ENCODE measurements around the gene SPDYC.

The SPDYC gene

GRCh38 chr11:65132988-65133700, 36.9 kb upstream of the SPDYC start:
- POLR2A ChIA-PET, result interaction anchor here (1.9 to 3.1 kb wide), 2 partner anchors 11 to 15 kb away, joined by 7 to 20 read pairs; partner anchors contain the start of genes FAU, MRPL49 and ZNHIT2
- peak overlapping the region; percentile 95 for H3K4me3 ChIP-seq (ENCODE audit: low read depth, low read length)
- TF ChIP-seq CTCF (IDR thresholded peaks at IDR 0.05; ENCODE audit: insufficient read depth, low read length, missing control alignments), result no peak
- no peak for DNase-seq (ENCODE audit: low read depth, low spot score)
- CTCF ChIA-PET, result interaction anchor here (1.0 to 1.3 kb wide), 2 partner anchors 15 to 22 kb away, joined by 4 read pairs; no protein-coding TSS in a partner anchor

GRCh38 chr11:65133724-65134123, 36.3 kb upstream of the SPDYC start:
- no peak for DNase-seq (ENCODE audit: low read depth, low spot score)
- no peak for TF ChIP-seq CTCF (IDR thresholded peaks at IDR 0.05; ENCODE audit: insufficient read depth, low read length, missing control alignments)
- POLR2A ChIA-PET, result interaction anchor here (1.4 to 3.1 kb wide), 3 partner anchors 12 to 16 kb away, joined by 4 to 20 read pairs (median 7); partner anchors contain the start of genes FAU, MRPL49 and ZNHIT2
- H3K4me3 ChIP-seq (ENCODE audit: low read depth, low read length), result peak overlapping the region; percentile 95
- CTCF ChIA-PET, result interaction anchor here (1.0 kb wide), 2 partner anchors 12 to 23 kb away, joined by 4 read pairs; partner anchors contain the start of genes FAU and MRPL49

- peak within 1 kb of the TSS; percentile 95 for H3K4me3 ChIP-seq (ENCODE audit: low read depth, low read length)
- no peak for TF ChIP-seq CTCF (IDR thresholded peaks at IDR 0.05; ENCODE audit: insufficient read depth, low read length, missing control alignments)
- POLR2A ChIA-PET, result interaction anchor here (0.9 to 3.1 kb wide), 9 partner anchors 9 to 47 kb away, joined by 3 to 20 read pairs (median 4); partner anchors contain the start of genes CAPN1, FAU, MRPL49 and ZNHIT2
- peak; percentile 40 for DNase-seq (ENCODE audit: low read depth, low spot score)
- CTCF ChIA-PET, result interaction anchor here (0.8 to 2.4 kb wide), 10 partner anchors 13 to 287 kb away, joined by 3 to 11 read pairs (median 4); partner anchors contain the start of genes FAU, MRPL49 and ZNHIT2
These were observed 35.6 kb upstream of the SPDYC start, which contains the start of gene SYVN1 for GRCh38 chr11:65134240-65134951. Gene SYVN1 (minus strand): TSS chr11:65134519. CDS start chr11:65133601, 918 bp downstream.

GRCh38 chr11:65134952-65135632, 34.9 kb upstream of the SPDYC start:
- peak overlapping the region; percentile 95 for H3K4me3 ChIP-seq (ENCODE audit: low read depth, low read length)
- peak; percentile 87 for DNase-seq (ENCODE audit: low read depth, low spot score)
- TF ChIP-seq CTCF (IDR thresholded peaks at IDR 0.05; ENCODE audit: insufficient read depth, low read length, missing control alignments), result no peak
- CTCF ChIA-PET, result interaction anchor here (0.8 to 2.4 kb wide), 8 partner anchors 13 to 287 kb away, joined by 3 to 11 read pairs (median 4); partner anchors contain the start of gene ZNHIT2
- POLR2A ChIA-PET, result interaction anchor here (0.5 to 3.1 kb wide), 11 partner anchors 10 to 289 kb away, joined by 3 to 20 read pairs (median 4); partner anchors contain the start of genes CAPN1, FAU, MRPL49 and NEAT1

GRCh38 chr11:65135633-65136145, 34.3 kb upstream of the SPDYC start:
- no peak for TF ChIP-seq CTCF (IDR thresholded peaks at IDR 0.05; ENCODE audit: insufficient read depth, low read length, missing control alignments)
- CTCF ChIA-PET, result interaction anchor here (0.8 to 2.4 kb wide), 7 partner anchors 12 to 194 kb away, joined by 3 to 11 read pairs (median 4); partner anchors contain the start of genes TM7SF2 and ZNHIT2
- DNase-seq (ENCODE audit: low read depth, low spot score), result no peak
- POLR2A ChIA-PET, result interaction anchor here (0.5 to 3.1 kb wide), 9 partner anchors 10 to 290 kb away, joined by 3 to 20 read pairs (median 4); partner anchors contain the start of genes CAPN1, FAU, MRPL49 and NEAT1
- H3K4me3 ChIP-seq (ENCODE audit: low read depth, low read length), result peak overlapping the region; percentile 95

Measured in AG04449 (cell line).